HG02623 (cell line): ENCODE results near the gene CCDC40.
"Not testable (repeated sequence)": the region's sequence is repeated elsewhere in the genome, so short reads cannot be mapped to it uniquely, and the experiment has no call there.

Source experiments
- ATAC-seq: cut with Tn5 transposase; IDR thresholded peaks from one replicate; pipeline ENCODE4 v1.9.1; 2021; ENCODE audit warnings: moderate library complexity; ENCODE audit not compliant: unreplicated experiment

Gene CCDC40

GRCh38 chr17:80035937-80036714, at the start of gene CCDC40:
TSS of gene CCDC40 (plus strand) at chr17:80036642. CDS start at chr17:80036663, 21 bp downstream.
- no peak for ATAC-seq

GRCh38 chr17:79987187-79987934, 49.1 kb upstream of the CCDC40 start:
- no peak for ATAC-seq

- ATAC-seq, result no peak
Observed at GRCh38 chr17:79987935-79988184, 48.6 kb upstream of the CCDC40 start.

GRCh38 chr17:79988185-79988971, 48.1 kb upstream of the CCDC40 start:
- ATAC-seq, result no peak

- no peak for ATAC-seq
Observed at GRCh38 chr17:79989106-79989835, 47.2 kb upstream of the CCDC40 start.

- no peak for ATAC-seq
Observed at GRCh38 chr17:79990051-79990592, 46.3 kb upstream of the CCDC40 start.

- ATAC-seq, result no peak
Observed at GRCh38 chr17:79990704-79991103, 45.7 kb upstream of the CCDC40 start.

- ATAC-seq, result no peak
Observed at GRCh38 chr17:79991140-79991923, 45.1 kb upstream of the CCDC40 start.

GRCh38 chr17:79991924-79992648, 44.4 kb upstream of the CCDC40 start:
- no peak for ATAC-seq

GRCh38 chr17:79992649-79993389, 43.6 kb upstream of the CCDC40 start:
- no peak for ATAC-seq

- ATAC-seq, result no peak
Observed at GRCh38 chr17:79993390-79994227, 42.8 kb upstream of the CCDC40 start.

GRCh38 chr17:79994228-79994569, 42.2 kb upstream of the CCDC40 start:
- not testable (repeated sequence) for ATAC-seq

GRCh38 chr17:79994602-79995001, 41.8 kb upstream of the CCDC40 start:
- ATAC-seq, result no peak

GRCh38 chr17:79995696-79996095, 40.7 kb upstream of the CCDC40 start:
- ATAC-seq, result no peak

- ATAC-seq, result no peak
Observed at GRCh38 chr17:79996291-79996690, 40.2 kb upstream of the CCDC40 start.

- no peak for ATAC-seq
Observed at GRCh38 chr17:79997011-79997660, 39.3 kb upstream of the CCDC40 start.

GRCh38 chr17:80000136-80000535, 36.3 kb upstream of the CCDC40 start:
- ATAC-seq, result no peak
